Measurements from ENCODE around the gene DNAJC11.
A peak's percentile ranks its signal among the peaks of the same experiment; 100 is the strongest.
"Not testable (repeated sequence)": the region's sequence is repeated elsewhere in the genome, so short reads cannot be mapped to it uniquely, and the experiment has no call there.

Gene DNAJC11

DNA sequence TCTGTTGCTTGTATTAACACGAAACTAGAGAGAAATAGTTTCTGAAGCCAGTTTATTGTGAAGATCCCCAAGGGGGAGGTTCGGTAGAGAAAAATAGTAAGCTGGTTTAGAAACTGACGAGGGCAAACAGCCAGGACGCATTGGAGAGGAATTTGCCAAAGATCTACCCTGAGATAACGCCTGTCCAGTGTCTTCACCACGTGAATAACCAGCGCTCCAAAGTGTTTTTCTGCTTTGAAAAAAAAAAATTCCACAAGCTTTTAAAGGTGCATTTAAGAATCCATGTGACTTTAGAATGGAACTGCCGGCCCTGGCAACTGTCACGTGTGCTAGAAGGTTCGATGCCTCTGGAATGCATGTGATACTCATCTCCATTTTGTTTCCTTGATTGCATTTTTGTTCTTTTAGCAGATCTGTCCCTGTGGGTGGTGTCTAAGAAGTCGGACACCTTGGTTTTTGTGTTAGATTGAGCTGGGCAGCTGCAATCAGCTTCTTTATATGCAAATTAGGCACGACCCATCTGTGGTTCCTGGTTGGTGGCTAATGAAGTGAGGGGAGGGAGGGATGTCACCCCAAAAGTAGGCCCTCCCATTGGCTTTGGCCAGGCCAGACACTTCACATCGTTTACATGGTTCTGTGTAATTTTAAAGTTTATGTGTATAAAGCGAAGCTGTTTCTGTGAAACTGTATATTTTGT lies 78.2 kb downstream of the DNAJC11 start:
- no peak for DNase-seq

- no peak for DNase-seq
Measured at GRCh38 chr1:6622396-6623152, 79.0 kb downstream of the DNAJC11 start.

GRCh38 chr1:6621429-6622391 lies 79.9 kb downstream of the DNAJC11 start:
- DNase-seq = no peak

GRCh38 chr1:6619045-6619444 lies 82.6 kb downstream of the DNAJC11 start:
- no peak for DNase-seq

- DNase-seq = no peak
Measured at GRCh38 chr1:6614929-6615785, 86.5 kb downstream of the DNAJC11 start.

DNA sequence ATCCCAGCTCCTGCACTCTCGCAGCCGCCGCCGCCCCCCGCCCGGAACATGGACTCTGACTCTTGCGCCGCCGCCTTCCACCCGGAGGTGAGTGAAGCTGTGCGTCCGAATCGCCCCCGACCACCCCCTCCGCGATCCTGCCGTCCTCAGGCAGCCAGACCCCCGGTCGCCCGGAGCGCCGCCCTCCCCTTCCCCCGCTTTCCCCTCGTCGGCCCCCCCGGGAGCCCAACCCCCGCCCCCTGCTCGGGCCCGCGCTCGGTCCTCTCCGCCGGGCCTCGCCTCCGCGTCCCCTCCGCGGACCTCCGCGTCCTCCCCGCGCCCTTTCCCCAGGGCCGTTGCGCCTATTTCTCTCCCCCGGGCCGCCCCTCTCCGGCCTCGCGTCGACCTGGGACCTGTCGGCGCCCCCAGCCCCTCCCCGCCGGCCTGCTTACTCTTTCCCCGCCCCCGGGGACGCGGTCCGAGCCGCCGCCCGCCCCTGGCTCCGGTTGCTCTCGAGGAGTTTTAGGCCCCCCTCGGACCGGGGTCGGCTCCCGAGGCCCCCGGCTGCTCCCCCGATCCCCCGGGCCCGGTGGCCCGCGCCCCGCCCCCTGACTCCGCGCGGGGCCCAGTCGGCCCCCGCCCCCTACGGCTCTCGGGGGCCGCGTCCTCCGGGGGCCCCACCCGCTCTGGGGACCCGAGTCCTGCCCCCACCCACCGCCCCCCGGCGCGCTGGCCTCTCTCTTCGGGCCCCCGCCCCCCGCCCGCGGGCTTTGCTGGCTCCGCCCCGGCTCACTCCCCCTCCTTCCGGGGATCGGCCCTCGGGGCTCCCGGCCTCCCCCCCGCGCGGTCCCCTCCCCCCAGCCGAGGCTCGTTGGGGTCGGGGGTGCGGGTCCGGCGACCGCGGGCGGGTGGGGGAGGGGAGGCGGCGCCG lies 87.3 kb downstream of the DNAJC11 start:
- DNase-seq = no peak

- peak; percentile 98 for DNase-seq
Measured at GRCh38 chr1:6613361-6614018, 88.1 kb downstream of the DNAJC11 start, which contains the start of gene PHF13. PHF13 (plus strand) TSS chr1:6613731; CDS start chr1:6614067, 336 bp downstream.

DNA sequence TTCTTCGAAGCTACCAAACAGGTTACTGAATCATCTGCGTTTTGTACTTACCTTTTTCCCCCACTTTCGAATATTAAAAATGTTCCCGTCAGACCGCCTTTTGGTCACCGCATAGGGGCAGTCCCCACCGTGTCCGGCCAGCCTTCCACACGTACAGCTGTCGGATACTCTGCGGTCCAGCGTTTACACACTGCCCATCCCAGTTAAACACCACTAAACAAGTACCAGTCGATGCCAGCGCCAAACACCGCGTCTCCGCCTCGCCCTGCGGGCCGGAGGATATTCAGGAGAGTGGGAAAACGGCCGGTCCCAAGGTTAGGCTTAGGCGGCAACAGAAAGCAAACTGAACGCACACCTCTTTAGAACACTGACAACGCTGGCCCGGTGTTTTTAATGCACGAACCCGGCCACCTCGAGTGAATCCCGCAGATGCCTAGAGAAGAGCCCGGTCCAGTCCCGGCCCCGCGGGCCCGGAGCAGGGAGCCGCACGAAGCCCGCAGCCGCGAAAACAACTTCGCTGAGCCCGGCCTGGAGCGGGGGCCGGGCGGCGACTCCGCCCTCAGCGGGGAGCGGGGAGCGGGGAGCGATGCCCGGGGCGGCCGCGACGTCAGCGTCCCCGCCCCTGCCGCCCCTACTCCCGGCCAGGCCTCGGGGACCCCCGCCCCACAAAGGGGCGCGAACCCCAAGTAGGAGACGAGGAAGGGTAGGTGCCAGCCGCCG lies 88.8 kb downstream of the DNAJC11 start:
- DNase-seq = no peak

DNA sequence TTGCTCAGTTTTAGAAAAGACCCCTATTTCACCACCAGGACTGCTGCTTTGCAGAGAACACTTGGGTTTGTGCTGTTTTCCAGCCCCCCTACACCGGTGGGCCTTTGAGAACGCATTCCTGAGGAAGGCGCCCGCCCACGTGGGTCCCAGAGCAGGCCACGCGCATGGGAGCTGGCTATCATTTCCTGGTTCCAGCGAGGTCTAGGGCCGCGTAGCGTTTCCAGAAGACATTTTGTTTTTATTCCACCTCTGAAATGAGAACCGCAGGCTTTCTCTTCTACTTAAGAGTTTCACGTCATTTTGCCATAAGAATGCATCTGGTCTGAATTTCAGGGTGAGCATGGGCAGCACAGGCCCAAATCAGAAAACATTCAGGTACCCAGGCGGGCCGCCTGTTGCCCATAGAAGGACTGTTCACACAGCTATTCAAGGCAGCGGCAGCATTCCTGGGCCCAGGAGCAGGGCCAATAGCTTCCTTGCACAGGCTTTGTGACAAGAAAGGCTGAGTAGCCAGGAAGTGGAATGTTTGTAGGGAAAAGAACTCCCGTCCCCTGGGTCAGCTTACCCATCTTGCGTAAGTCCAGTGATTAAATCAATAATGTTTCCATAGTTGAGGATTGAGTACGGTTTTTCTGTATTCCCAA lies 97.6 kb downstream of the DNAJC11 start:
- no peak for DNase-seq

DNA sequence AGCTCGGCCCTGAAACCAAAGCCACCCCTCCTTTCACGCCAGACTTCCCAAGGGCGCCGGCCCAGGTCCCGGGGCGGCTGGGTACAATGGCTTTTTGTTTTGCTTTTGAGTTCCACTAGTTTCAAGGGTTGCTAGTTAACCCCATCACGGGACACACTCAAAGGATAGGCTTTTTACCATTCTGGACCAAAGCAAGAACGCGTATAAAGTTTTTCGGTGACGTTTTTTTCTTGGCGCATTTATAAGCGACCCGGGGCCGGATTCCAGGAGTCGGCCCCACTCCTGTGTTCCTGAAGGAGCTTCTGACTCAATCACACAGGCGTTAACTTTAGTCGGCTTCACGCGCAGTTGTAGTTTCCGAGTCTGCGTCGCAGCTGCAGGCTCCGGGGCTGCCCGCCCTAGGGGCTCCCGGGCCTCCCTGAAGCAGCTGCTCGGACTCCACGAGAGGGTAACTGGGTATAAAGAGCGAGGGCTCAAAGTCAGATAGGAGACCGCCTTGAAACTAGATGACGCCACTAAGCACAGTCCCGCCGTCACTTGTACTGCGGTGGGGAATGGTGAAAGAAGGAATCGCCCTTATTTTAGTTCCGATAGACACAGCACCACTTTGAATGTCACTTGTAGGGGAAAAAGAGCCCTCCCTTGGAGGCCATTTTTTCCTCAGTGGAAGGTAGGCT lies 98.2 kb downstream of the DNAJC11 start:
- DNase-seq = no peak

DNA sequence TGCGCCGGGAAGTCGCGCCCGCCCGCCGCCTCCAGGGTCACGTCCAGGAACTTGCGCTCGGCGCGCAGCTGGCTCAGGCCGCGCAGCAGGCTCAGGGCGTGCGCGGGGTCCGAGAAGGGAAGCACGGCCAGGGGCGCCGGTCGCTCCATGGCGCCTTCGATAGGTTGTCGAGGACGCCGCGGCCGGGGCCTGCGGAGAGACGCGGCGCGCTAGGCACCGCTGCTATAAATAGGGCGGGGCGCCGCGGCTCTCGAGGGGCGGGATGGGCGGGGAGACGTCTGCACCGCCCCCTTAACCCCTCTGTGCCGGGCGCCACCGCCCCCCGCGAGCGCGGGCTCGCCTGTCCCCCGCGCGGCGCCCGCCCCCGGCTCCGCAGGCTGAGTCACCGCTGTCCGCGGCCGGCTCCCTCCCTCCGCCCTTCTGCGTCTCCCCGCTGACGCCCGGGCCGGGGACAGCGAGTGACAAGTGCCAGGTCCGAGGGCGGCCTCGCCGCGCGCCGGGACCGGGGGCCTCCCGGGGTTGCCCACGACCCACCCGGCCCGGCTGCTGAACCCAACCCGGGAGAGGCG lies 98.9 kb downstream of the DNAJC11 start, which contains the start of gene KLHL21:
TSS of gene KLHL21 (minus strand) at position 201 of the 569 bp plus-strand sequence. CDS start at position 149, 52 bp downstream.
- DNase-seq = peak; percentile 63

DNA sequence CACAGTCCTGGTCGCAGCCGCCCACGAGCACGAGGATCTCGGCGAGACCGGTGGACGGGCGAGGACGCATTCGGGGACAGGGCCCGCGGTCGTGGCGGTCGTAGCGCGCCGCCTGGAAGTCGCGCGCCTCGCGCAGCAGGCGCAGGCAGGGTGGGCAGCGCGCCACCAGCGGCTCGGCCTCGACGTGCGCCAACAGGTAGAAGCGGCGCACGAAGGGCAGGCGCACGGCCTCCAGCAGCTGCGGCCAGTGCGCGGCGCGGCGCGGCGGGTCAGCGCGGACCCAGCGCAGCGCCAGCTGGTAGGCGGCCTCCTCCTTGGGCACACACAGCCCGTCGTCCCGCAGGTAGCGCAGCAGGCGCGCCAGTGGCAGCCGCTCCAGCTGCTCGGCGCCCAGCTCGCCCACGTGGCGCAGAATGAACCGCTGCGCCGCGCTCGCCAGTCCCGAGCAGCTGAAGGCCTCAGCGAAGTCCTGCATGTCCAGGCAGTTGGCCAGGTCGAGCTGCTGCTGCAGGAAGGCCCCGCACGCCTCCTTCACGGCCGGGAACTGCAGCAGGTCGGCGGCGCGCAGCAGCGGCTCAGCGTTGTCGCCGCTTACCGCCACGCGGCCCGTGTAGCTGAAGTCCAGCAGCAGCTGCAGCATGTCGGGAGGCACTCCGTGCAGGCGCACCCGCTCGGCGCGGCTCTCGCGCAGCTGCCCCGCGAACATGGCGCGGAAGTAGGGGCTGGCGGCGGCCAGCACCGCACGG lies 99.5 kb downstream of the DNAJC11 start:
- no peak for DNase-seq

- no peak for DNase-seq
Measured at GRCh38 chr1:6601049-6601922, 100.3 kb downstream of the DNAJC11 start.

- DNase-seq = no peak
Measured at GRCh38 chr1:6600410-6601048, 101.1 kb downstream of the DNAJC11 start.

GRCh38 chr1:6599991-6600390 lies 101.6 kb downstream of the DNAJC11 start:
- DNase-seq = not testable (repeated sequence)

Data from NCI-H1436 (cell line).